CD8-positive, alpha-beta memory T cell (primary cell): ENCODE results near the gene ATG2A. TPM values are rescaled to one million over a fixed set of nuclear protein-coding genes. Genes with fewer than 3 reads are reported as not detected.

ENCODE experiments used
- polyA plus RNA-seq: library from polyadenylated mRNA; unstranded; fragments of 300-500 nt; fragmentation: Illumina TruSeq; gene quantifications from one replicate; pipeline ENCODE4 v1.2.3, GENCODE V29; 2021
- total RNA-seq, 2 experiments: library from RNA; stranded (reverse); gene quantifications; one replicate each; pipeline ENCODE4 v1.2.3, GENCODE V29; 2021

Gene ATG2A
- total and polyA plus RNA-seq, 3 experiments from 2014 or later: 7.6 to 27.0 (median 25.7) TPM

Other genes with a start within 250 kb of the ATG2A start
- under 1 TPM; 0.55 to 0.75 TPM for gene NRXN2, start 194.0 kb downstream of the ATG2A start, total RNA-seq
- not detected for gene NRXN2, start 194.0 kb downstream of the ATG2A start, polyA plus RNA-seq
- 10 to 100 TPM; 30.2 to 33.5 TPM for gene RASGRP2, start 173.1 kb downstream of the ATG2A start, total RNA-seq
- gene RASGRP2, start 173.1 kb downstream of the ATG2A start, polyA plus RNA-seq: 145 TPM
- gene PYGM, start 157.2 kb downstream of the ATG2A start, total RNA-seq: 1 to 10 TPM; 2.2 TPM
- 0.15 TPM for gene PYGM, start 157.2 kb downstream of the ATG2A start, polyA plus RNA-seq
- gene SF1, start 138.7 kb downstream of the ATG2A start, total RNA-seq: 100 to 1,000 TPM; 403 to 423 TPM
- 176 TPM for gene SF1, start 138.7 kb downstream of the ATG2A start, polyA plus RNA-seq
- 10 to 100 TPM; 54.8 to 55.3 TPM for gene MAP4K2, start 114.0 kb downstream of the ATG2A start, total RNA-seq
- 39.0 TPM for gene MAP4K2, start 114.0 kb downstream of the ATG2A start, polyA plus RNA-seq
- gene MEN1, start 106.7 kb downstream of the ATG2A start, total RNA-seq: 10 to 100 TPM; 45.8 to 47.7 TPM
- 45.0 TPM for gene MEN1, start 106.7 kb downstream of the ATG2A start, polyA plus RNA-seq
- 1 to 10 TPM in 1 of 2 experiments, under 1 TPM in 1; 0.66 to 2.3 TPM for gene CDC42BPG, start 72.6 kb downstream of the ATG2A start, total RNA-seq
- gene CDC42BPG, start 72.6 kb downstream of the ATG2A start, polyA plus RNA-seq: 0.52 TPM
- 100 to 1,000 TPM; 102 to 110 TPM for gene EHD1, start 38.6 kb downstream of the ATG2A start, total RNA-seq
- 258 TPM for gene EHD1, start 38.6 kb downstream of the ATG2A start, polyA plus RNA-seq
- 10 to 100 TPM; 11.2 to 11.7 TPM for gene PPP2R5B, start 7.5 kb upstream of the ATG2A start, total RNA-seq
- 7.8 TPM for gene PPP2R5B, start 7.5 kb upstream of the ATG2A start, polyA plus RNA-seq
- not detected for gene GPHA2, start 18.7 kb upstream of the ATG2A start, total RNA-seq
- not detected for gene GPHA2, start 18.7 kb upstream of the ATG2A start, polyA plus RNA-seq
- not detected for gene MAJIN, start 54.9 kb upstream of the ATG2A start, total RNA-seq
- gene MAJIN, start 54.9 kb upstream of the ATG2A start, polyA plus RNA-seq: not detected
- under 1 TPM in 1 of 2 experiments, not detected in 1; 0.11 TPM for gene BATF2, start 79.8 kb upstream of the ATG2A start, total RNA-seq
- gene BATF2, start 79.8 kb upstream of the ATG2A start, polyA plus RNA-seq: not detected
- gene ARL2, start 97.0 kb upstream of the ATG2A start, total RNA-seq: 100 to 1,000 TPM; 125 TPM
- 99.7 TPM for gene ARL2, start 97.0 kb upstream of the ATG2A start, polyA plus RNA-seq
- gene SNX15, start 110.2 kb upstream of the ATG2A start, total RNA-seq: 10 to 100 TPM; 18.3 to 21.6 TPM
- 16.4 TPM for gene SNX15, start 110.2 kb upstream of the ATG2A start, polyA plus RNA-seq
- 10 to 100 TPM; 24.8 to 27.1 TPM for gene SAC3D1, start 124.0 kb upstream of the ATG2A start, total RNA-seq
- gene SAC3D1, start 124.0 kb upstream of the ATG2A start, polyA plus RNA-seq: 12.0 TPM
- 10 to 100 TPM; 10.8 to 13.3 TPM for gene NAALADL1, start 141.3 kb upstream of the ATG2A start, total RNA-seq
- gene NAALADL1, start 141.3 kb upstream of the ATG2A start, polyA plus RNA-seq: 17.0 TPM
- 10 to 100 TPM; 94.9 to 98.8 TPM for gene CDCA5, start 166.8 kb upstream of the ATG2A start, total RNA-seq
- 0.54 TPM for gene CDCA5, start 166.8 kb upstream of the ATG2A start, polyA plus RNA-seq
- gene ZFPL1, start 167.0 kb upstream of the ATG2A start, total RNA-seq: 10 to 100 TPM; 30.8 to 33.5 TPM
- gene ZFPL1, start 167.0 kb upstream of the ATG2A start, polyA plus RNA-seq: 24.4 TPM
- 100 to 1,000 TPM; 120 to 131 TPM for gene VPS51, start 179.0 kb upstream of the ATG2A start, total RNA-seq
- gene VPS51, start 179.0 kb upstream of the ATG2A start, polyA plus RNA-seq: 99.1 TPM
- 10 to 100 TPM; 17.8 to 17.9 TPM for gene TM7SF2, start 194.7 kb upstream of the ATG2A start, total RNA-seq
- gene TM7SF2, start 194.7 kb upstream of the ATG2A start, polyA plus RNA-seq: 11.1 TPM
- gene ZNHIT2, start 200.5 kb upstream of the ATG2A start, total RNA-seq: 10 to 100 TPM; 15.2 to 20.1 TPM
- 19.8 TPM for gene ZNHIT2, start 200.5 kb upstream of the ATG2A start, polyA plus RNA-seq
- 1,000 to 10,000 TPM; 1,054 to 1,073 TPM for gene FAU, start 204.9 kb upstream of the ATG2A start, total RNA-seq
- gene FAU, start 204.9 kb upstream of the ATG2A start, polyA plus RNA-seq: 904 TPM
- gene MRPL49, start 205.1 kb upstream of the ATG2A start, total RNA-seq: 100 to 1,000 TPM; 117 to 118 TPM
- 81.5 TPM for gene MRPL49, start 205.1 kb upstream of the ATG2A start, polyA plus RNA-seq
- 10 to 100 TPM; 35.1 to 39.7 TPM for gene SYVN1, start 217.3 kb upstream of the ATG2A start, total RNA-seq
- gene SYVN1, start 217.3 kb upstream of the ATG2A start, polyA plus RNA-seq: 19.6 TPM